22Rv1 (cell line): ENCODE data around the gene SYNM.
"Not testable (repeated sequence)": the region's sequence is repeated elsewhere in the genome, so short reads cannot be mapped to it uniquely, and the experiment has no call there.

ENCODE experiments used
- H3K27ac ChIP-seq: fragments of 450-650 bp; 2 replicates; pipeline ENCODE4 v1.5.1; 2017
- ZFX ChIP-seq: fragments of 450-650 bp; IDR thresholded peaks from 2 replicates; pipeline ENCODE4 v1.6.1; 2017; ENCODE audit warnings: antibody characterized with exemption, borderline replicate concordance
- TF ChIP-seq, protein P1 (sequence below): fragments of 450-650 bp; IDR thresholded peaks from 2 replicates; pipeline ENCODE4 v1.5.1; 2017; ENCODE audit warnings: mild to moderate bottlenecking

The SYNM gene

GRCh38 chr15:99062226-99062625 is 42.7 kb upstream of the SYNM start:
- TF ChIP-seq, protein P1, sequence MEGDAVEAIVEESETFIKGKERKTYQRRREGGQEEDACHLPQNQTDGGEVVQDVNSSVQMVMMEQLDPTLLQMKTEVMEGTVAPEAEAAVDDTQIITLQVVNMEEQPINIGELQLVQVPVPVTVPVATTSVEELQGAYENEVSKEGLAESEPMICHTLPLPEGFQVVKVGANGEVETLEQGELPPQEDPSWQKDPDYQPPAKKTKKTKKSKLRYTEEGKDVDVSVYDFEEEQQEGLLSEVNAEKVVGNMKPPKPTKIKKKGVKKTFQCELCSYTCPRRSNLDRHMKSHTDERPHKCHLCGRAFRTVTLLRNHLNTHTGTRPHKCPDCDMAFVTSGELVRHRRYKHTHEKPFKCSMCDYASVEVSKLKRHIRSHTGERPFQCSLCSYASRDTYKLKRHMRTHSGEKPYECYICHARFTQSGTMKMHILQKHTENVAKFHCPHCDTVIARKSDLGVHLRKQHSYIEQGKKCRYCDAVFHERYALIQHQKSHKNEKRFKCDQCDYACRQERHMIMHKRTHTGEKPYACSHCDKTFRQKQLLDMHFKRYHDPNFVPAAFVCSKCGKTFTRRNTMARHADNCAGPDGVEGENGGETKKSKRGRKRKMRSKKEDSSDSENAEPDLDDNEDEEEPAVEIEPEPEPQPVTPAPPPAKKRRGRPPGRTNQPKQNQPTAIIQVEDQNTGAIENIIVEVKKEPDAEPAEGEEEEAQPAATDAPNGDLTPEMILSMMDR, result no peak
- no peak for TF ChIP-seq ZFX
- no peak overlapping the region for H3K27ac ChIP-seq

- no peak overlapping the region for H3K27ac ChIP-seq
- TF ChIP-seq, protein P1, result no peak
- no peak for TF ChIP-seq ZFX
Measured at GRCh38 chr15:99068186-99068585, 36.7 kb upstream of the SYNM start.

- TF ChIP-seq ZFX, result no peak
- H3K27ac ChIP-seq, result no peak overlapping the region
Measured at GRCh38 chr15:99070208-99070607, 34.7 kb upstream of the SYNM start.

- TF ChIP-seq, protein P1, result no peak
- no peak for TF ChIP-seq ZFX
- no peak overlapping the region for H3K27ac ChIP-seq
Measured at GRCh38 chr15:99071091-99071680, 33.7 kb upstream of the SYNM start.

GRCh38 chr15:99073008-99073717 is 31.7 kb upstream of the SYNM start:
- H3K27ac ChIP-seq, result no peak overlapping the region
- TF ChIP-seq, protein P1, result no peak
- TF ChIP-seq ZFX, result no peak

DNA sequence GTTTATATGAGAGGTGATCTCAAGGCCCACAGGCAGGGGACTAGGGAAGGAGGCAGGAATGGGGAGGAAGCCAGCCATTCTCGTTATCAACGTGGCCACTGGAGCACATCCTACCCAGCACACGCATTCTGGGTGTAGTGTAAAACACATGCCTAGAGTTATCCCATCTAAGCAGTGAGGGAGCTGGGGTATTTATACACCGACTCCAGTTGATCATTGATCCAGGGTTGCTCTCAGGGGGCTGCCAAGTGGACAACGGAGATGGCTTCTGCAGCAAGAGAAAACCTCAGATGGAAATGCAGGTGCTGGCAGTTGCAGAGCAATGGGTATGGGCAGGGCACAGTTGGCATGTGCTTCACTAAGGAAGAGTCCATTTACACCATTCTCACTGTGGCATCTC is 30.4 kb upstream of the SYNM start:
- H3K27ac ChIP-seq, result no peak overlapping the region
- no peak for TF ChIP-seq ZFX
- TF ChIP-seq, protein P1, result no peak

GRCh38 chr15:99075059-99075652 is 29.7 kb upstream of the SYNM start:
- not testable (repeated sequence) for H3K27ac ChIP-seq

DNA sequence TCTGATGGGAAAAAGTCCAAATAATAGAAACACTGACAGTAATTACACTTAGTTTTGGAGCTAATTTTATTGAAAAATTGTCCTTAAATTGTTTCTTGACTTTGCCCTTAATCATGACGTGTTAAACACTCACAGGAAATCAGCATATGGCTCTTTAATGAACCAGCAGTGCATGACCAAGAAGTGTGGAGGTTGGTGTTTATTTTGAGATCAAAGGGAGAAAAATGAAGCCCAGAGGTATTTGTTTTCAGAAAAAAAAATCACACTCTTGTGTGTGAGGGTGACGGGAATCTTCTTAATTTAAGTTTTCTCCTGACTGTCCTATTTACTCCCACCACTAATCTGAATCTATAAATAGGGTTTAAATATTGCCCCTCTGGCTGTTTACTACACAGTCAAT is 28.8 kb upstream of the SYNM start:
- TF ChIP-seq ZFX, result no peak
- TF ChIP-seq, protein P1, result no peak
- H3K27ac ChIP-seq, result no peak overlapping the region
